ENCODE data around the gene CCDC97.

Gene CCDC97

DNA sequence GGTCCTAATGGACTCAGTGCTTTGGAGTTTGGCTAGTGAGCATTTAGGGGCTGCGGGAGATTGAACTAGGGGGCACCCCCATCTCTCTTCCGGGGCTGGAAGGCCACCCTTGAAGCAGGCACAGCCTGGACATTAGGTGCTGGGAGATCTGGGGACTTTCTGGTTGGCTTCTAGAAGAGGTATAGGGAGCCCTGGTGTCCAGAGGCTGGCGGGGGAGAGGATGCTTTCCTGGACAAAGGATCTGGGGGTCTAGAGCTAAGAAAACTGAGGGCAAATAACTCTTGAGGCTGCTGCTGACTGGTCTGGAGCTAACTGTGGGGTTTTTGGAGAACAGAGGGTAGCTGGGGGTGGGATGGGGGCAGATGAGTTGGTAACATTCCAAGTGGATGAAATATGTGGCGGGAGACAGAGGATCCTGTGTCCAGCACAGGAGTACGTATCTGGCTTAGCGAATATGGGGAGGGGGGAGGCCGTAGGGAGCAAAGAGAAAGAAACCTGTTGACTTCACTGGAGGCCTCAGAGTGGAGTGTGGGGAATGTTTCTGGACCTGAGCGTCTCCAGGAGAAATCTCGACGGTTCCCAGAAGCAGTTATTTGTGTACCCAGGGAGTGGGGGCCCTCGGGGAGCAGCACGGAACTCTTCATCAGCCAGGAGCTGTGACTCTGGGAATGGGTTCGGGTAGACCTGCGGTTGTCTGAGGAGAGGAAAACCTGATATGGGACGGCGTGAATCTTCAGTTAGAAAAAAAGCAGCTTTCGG is 44.4 kb upstream of the CCDC97 start:
- no peak for DNase-seq (ENCODE audit: extremely low read depth, low read depth)
- TF ChIP-seq, protein P1, sequence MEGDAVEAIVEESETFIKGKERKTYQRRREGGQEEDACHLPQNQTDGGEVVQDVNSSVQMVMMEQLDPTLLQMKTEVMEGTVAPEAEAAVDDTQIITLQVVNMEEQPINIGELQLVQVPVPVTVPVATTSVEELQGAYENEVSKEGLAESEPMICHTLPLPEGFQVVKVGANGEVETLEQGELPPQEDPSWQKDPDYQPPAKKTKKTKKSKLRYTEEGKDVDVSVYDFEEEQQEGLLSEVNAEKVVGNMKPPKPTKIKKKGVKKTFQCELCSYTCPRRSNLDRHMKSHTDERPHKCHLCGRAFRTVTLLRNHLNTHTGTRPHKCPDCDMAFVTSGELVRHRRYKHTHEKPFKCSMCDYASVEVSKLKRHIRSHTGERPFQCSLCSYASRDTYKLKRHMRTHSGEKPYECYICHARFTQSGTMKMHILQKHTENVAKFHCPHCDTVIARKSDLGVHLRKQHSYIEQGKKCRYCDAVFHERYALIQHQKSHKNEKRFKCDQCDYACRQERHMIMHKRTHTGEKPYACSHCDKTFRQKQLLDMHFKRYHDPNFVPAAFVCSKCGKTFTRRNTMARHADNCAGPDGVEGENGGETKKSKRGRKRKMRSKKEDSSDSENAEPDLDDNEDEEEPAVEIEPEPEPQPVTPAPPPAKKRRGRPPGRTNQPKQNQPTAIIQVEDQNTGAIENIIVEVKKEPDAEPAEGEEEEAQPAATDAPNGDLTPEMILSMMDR (IDR thresholded peaks at IDR 0.05; ENCODE audit: low read depth, low read length) = no peak

DNA sequence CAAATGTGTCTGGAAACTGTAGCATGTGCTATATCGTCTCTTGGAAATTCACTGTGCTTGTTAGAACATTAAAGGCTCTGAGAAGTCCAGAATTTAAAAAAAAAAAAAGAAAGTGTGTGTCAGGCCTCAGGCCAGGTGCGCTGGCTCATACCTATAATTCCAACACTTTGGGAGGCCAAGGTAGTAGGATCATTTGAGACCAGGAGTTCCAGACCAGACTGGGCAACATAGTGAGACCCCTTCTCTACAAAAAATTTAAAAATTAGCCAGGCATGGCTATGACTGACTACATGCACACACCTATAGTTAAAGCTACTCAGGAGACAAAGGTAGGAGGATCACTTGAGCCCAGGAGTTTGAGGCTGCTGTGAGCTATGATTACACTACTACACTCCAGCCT is 40.9 kb upstream of the CCDC97 start:
- TF ChIP-seq, protein P1 (IDR thresholded peaks at IDR 0.05; ENCODE audit: low read depth, low read length) = no peak
- DNase-seq (ENCODE audit: extremely low read depth, low read depth) = no peak

DNA sequence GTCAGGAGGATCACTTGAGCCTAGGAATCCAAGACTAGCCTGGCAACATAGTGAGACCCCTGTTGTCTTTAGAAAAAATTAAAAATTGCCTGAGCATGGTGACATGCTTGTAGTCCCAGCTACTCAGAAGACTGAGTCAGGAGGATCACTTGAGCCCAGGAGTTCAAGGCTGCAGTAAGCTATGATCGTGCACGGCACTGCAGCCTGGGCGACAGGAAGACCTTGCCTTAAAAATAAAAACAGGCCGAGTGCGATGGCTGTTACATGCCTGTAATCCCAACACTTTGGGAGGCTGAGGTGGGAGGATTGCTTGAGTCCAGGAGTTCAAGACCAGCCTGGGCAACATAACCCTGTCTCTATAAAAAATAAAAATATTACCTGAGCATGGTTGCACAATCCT is 40.4 kb upstream of the CCDC97 start:
- TF ChIP-seq, protein P1 (IDR thresholded peaks at IDR 0.05; ENCODE audit: low read depth, low read length) = no peak
- DNase-seq (ENCODE audit: extremely low read depth, low read depth) = no peak

DNA sequence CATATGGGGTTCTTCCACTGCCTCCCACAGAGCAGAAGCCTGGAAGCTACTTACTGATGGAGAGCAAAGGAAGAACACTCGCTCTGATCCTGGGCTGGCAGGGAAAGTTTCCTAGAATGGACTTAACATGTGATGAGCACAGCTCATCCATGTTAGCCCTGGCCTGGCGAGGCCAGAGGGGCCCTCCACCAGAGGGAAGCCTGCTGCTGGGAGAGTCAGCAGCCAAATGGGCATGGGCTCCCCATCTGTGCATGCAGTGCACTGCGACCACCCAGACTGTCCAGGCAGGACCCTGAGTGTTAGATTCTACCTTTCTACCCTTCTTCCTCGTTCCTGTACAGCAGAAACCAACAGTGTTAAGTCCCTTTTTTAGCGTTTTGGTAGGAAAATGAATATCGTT is 36.9 kb upstream of the CCDC97 start:
- TF ChIP-seq, protein P1 (IDR thresholded peaks at IDR 0.05; ENCODE audit: low read depth, low read length) = no peak
- no peak for DNase-seq (ENCODE audit: extremely low read depth, low read depth)

DNA sequence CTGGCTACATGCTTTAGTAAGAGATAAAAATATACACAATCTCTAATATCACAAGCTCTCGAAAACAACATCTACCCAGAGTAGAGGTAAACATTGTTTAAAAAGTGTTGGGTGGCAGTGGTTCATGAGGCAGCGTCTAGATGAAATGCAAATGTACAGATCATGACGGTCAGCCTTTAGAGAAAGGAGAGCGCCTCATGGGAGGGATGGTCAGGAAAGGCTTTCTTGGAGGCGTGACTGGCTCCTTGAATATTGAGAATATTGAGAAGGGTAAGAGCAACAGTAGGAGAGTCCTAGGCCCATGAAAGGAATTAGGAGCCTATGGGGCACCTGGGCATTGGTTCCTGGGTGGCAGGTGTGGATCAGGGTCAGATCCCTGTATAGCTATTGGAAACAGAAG is 35.2 kb upstream of the CCDC97 start:
- TF ChIP-seq, protein P1 (IDR thresholded peaks at IDR 0.05; ENCODE audit: low read depth, low read length) = no peak

DNA sequence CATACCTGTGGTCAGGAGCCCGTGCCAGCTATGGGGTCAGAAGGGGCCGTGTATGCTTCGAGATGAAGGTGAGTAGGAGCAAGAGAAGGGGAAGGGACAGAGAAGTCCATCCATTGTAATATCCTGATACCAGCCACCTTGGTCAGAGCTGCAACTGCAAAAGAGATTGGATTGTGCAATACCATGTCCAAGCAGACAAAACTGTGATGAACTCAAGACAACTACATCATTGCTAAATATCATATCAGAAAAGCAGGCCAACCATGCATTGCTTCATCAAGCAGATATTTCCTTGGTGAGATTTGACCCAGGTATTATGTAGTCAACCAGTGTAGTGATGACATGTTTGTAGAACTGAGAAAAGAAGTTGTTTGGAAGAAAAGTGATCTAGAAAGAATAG is 33.7 kb upstream of the CCDC97 start:
- DNase-seq (ENCODE audit: extremely low read depth, low read depth) = no peak
- TF ChIP-seq, protein P1 (IDR thresholded peaks at IDR 0.05; ENCODE audit: low read depth, low read length) = no peak

More for the DNA sequence above, 35.2 kb upstream of the CCDC97 start:
- DNase-seq (ENCODE audit: extremely low read depth, low read depth) = no peak

DNA sequence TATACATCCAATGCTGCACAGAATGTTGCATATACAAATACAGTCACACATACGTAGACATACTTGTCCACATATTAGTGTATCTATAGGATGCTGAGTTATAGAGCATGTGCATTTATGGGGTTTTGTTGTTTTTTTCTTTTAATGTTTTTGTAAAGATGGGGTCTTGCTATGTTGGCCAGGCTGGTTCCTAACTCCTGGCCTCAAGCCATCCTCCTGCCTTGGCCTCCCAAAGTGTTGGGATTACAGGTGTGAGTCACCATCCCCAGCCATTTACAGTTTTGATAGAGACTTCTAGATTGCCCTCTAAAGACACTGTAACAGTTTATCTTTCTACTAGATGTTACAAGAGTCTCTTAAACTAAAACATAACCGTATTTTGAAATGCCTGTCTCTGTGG is 31.5 kb upstream of the CCDC97 start:
- no peak for DNase-seq (ENCODE audit: extremely low read depth, low read depth)
- TF ChIP-seq, protein P1 (IDR thresholded peaks at IDR 0.05; ENCODE audit: low read depth, low read length) = no peak
